GM18520 (cell line): Measurements from ENCODE around the gene ZNF775.

ENCODE experiments used
- ATAC-seq: cut with Tn5 transposase; IDR thresholded peaks from one replicate; pipeline ENCODE4 v1.9.1; 2021; ENCODE audit not compliant: unreplicated experiment

The ZNF775 gene

GRCh38 chr7:150410680-150411346 lies 31.7 kb downstream of the ZNF775 start:
- ATAC-seq = no peak

GRCh38 chr7:150411606-150412005 lies 32.5 kb downstream of the ZNF775 start:
- no peak for ATAC-seq

GRCh38 chr7:150412016-150412415 lies 32.9 kb downstream of the ZNF775 start:
- no peak for ATAC-seq

- no peak for ATAC-seq
Observed at GRCh38 chr7:150412518-150413488, 33.7 kb downstream of the ZNF775 start.

GRCh38 chr7:150413640-150414081 lies 34.5 kb downstream of the ZNF775 start:
- no peak for ATAC-seq

- ATAC-seq = no peak
Observed at GRCh38 chr7:150415161-150416153, 36.3 kb downstream of the ZNF775 start.

- ATAC-seq = no peak
Observed at GRCh38 chr7:150417239-150417638, 38.1 kb downstream of the ZNF775 start.

- no peak for ATAC-seq
Observed at GRCh38 chr7:150417863-150418262, 38.7 kb downstream of the ZNF775 start.

GRCh38 chr7:150420242-150420641 lies 41.1 kb downstream of the ZNF775 start:
- ATAC-seq = no peak

- ATAC-seq = peak; percentile 91
Observed at GRCh38 chr7:150420987-150421674, 42.0 kb downstream of the ZNF775 start.

- no peak for ATAC-seq
Observed at GRCh38 chr7:150421831-150422230, 42.7 kb downstream of the ZNF775 start.

GRCh38 chr7:150425670-150426069 lies 46.5 kb downstream of the ZNF775 start:
- no peak for ATAC-seq

GRCh38 chr7:150428671-150429451 lies 49.7 kb downstream of the ZNF775 start:
- no peak for ATAC-seq

- ATAC-seq = no peak
Observed at GRCh38 chr7:150429699-150430098, 50.6 kb downstream of the ZNF775 start.

GRCh38 chr7:150430465-150431085 lies 51.4 kb downstream of the ZNF775 start:
- ATAC-seq = no peak

- ATAC-seq = no peak
Observed at GRCh38 chr7:150431839-150432658, 52.9 kb downstream of the ZNF775 start.

GRCh38 chr7:150432915-150433892 lies 54.1 kb downstream of the ZNF775 start:
- peak; percentile 19 for ATAC-seq
